ENCODE measurements around the gene BNIP3. TPM values are rescaled to one million over a fixed set of nuclear protein-coding genes. Genes with fewer than 3 reads are reported as not detected.

Gene BNIP3
- total RNA-seq, 1 experiment from 2014 or later: 113 TPM

DNA sequence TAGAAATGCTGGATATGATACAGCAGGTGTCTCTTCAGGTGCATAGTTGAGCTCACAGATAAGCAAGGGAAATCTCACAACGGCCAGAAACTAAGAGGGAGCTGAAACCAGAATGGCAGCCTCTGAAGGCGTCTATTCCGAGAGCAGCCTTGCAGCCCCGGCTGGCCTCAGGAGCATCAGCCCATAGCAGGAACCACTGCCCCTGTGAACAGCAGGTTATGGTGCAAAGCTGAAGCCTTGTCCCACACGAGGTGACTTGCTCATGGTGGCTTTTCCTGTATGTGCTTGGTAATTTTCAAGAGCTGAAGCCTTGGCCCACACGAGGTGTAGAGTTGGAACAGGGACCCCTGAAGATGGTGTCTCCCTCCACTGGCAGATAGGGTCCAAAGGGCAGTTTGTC lies 33.2 kb downstream of the BNIP3 start:
- Mint-ChIP-seq H3K4me3 (no peak overlapping the region), H3K4me1 (no peaks in the 10 kb centered on the region), H3K9me3 (0 out of 2 replicates have a peak, but pooled peaks cover 3% of the 10 kb centered on the region), H3K36me3 (peaks cover 69% of the 10 kb centered on the region), H3K27me3 (ENCODE audit: low read depth) (no peaks in the 10 kb centered on the region), H3K27ac (no peak overlapping the region)
- ChIA-PET CTCF (interaction anchor here (1.6 kb wide), 1 partner anchor 75 kb away, joined by 5 read pairs; no protein-coding TSS in a partner anchor), POLR2A (no interaction called here)
- DNase-seq (ENCODE audit: low spot score) (no peak), ATAC-seq (no peak)
- TF ChIP-seq MXD4 (CRISPR knock-in tag; IDR thresholded peaks at IDR 0.05; ENCODE audit: borderline replicate concordance) (no peak), ZNF423 (CRISPR knock-in tag; IDR thresholded peaks at IDR 0.05) (no peak), GABPB1 (CRISPR knock-in tag; IDR thresholded peaks at IDR 0.05) (no peak), SP1 (CRISPR knock-in tag; conservative IDR thresholded peaks at IDR 0.05) (no peak), RELA (CRISPR knock-in tag; IDR thresholded peaks at IDR 0.05; ENCODE audit: borderline replicate concordance) (no peak), GRHL2 (CRISPR knock-in tag; IDR thresholded peaks at IDR 0.05; ENCODE audit: insufficient replicate concordance, severe bottlenecking) (no peak), TEAD1 (CRISPR knock-in tag; IDR thresholded peaks at IDR 0.05) (no peak), EMX1 (CRISPR knock-in tag; IDR thresholded peaks at IDR 0.05) (no peak), TCF7 (CRISPR knock-in tag; IDR thresholded peaks at IDR 0.05; ENCODE audit: low read depth) (no peak)
- TF ChIP-seq, protein P1, sequence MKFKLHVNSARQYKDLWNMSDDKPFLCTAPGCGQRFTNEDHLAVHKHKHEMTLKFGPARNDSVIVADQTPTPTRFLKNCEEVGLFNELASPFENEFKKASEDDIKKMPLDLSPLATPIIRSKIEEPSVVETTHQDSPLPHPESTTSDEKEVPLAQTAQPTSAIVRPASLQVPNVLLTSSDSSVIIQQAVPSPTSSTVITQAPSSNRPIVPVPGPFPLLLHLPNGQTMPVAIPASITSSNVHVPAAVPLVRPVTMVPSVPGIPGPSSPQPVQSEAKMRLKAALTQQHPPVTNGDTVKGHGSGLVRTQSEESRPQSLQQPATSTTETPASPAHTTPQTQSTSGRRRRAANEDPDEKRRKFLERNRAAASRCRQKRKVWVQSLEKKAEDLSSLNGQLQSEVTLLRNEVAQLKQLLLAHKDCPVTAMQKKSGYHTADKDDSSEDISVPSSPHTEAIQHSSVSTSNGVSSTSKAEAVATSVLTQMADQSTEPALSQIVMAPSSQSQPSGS (CRISPR knock-in tag; IDR thresholded peaks at IDR 0.05; ENCODE audit: borderline replicate concordance, low read depth): no peak
- TF ChIP-seq, protein P2, sequence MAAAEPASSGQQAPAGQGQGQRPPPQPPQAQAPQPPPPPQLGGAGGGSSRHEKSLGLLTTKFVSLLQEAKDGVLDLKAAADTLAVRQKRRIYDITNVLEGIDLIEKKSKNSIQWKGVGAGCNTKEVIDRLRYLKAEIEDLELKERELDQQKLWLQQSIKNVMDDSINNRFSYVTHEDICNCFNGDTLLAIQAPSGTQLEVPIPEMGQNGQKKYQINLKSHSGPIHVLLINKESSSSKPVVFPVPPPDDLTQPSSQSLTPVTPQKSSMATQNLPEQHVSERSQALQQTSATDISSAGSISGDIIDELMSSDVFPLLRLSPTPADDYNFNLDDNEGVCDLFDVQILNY (CRISPR knock-in tag; IDR thresholded peaks at IDR 0.05): no peak
- TF ChIP-seq, protein P3, sequence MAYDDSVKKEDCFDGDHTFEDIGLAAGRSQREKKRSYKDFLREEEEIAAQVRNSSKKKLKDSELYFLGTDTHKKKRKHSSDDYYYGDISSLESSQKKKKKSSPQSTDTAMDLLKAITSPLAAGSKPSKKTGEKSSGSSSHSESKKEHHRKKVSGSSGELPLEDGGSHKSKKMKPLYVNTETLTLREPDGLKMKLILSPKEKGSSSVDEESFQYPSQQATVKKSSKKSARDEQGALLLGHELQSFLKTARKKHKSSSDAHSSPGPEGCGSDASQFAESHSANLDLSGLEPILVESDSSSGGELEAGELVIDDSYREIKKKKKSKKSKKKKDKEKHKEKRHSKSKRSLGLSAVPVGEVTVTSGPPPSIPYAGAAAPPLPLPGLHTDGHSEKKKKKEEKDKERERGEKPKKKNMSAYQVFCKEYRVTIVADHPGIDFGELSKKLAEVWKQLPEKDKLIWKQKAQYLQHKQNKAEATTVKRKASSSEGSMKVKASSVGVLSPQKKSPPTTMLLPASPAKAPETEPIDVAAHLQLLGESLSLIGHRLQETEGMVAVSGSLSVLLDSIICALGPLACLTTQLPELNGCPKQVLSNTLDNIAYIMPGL (CRISPR knock-in tag; IDR thresholded peaks at IDR 0.05): no peak
- TF ChIP-seq, protein P4, sequence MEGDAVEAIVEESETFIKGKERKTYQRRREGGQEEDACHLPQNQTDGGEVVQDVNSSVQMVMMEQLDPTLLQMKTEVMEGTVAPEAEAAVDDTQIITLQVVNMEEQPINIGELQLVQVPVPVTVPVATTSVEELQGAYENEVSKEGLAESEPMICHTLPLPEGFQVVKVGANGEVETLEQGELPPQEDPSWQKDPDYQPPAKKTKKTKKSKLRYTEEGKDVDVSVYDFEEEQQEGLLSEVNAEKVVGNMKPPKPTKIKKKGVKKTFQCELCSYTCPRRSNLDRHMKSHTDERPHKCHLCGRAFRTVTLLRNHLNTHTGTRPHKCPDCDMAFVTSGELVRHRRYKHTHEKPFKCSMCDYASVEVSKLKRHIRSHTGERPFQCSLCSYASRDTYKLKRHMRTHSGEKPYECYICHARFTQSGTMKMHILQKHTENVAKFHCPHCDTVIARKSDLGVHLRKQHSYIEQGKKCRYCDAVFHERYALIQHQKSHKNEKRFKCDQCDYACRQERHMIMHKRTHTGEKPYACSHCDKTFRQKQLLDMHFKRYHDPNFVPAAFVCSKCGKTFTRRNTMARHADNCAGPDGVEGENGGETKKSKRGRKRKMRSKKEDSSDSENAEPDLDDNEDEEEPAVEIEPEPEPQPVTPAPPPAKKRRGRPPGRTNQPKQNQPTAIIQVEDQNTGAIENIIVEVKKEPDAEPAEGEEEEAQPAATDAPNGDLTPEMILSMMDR (IDR thresholded peaks at IDR 0.05): no peak
- TF ChIP-seq, protein P5, sequence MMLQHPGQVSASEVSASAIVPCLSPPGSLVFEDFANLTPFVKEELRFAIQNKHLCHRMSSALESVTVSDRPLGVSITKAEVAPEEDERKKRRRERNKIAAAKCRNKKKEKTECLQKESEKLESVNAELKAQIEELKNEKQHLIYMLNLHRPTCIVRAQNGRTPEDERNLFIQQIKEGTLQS (CRISPR knock-in tag; conservative IDR thresholded peaks at IDR 0.05): no peak

DNA sequence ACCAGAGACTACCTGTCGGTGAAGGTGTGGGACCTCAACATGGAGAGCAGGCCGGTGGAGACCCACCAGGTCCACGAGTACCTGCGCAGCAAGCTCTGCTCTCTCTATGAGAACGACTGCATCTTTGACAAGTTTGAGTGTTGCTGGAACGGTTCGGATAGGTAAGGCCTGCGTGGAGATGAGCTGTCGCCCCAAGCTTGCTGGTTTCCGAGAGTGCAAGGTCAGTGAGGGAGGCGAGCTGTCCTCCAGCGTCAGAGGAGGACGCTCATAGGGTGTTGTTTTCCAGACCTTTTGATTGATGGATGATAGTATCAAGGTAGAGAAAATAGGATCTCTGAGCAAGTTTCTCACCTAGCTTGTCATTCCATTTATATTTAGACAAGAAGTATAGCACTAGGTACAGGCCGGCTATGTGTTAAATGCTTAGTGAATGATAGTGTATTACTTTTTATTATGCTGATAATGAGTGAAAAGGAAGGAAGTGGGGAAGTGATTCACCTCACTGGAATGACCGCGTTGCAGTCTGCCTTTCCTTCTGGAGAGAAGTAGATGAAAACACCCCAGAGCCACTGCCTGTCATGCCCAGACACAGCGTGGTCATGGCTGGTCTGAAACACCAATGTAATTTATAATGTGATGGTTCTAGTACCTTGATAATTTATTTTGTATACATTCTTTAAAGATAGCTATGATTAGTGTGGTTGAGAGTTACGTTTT lies 33.9 kb downstream of the BNIP3 start:
- 0 out of 2 replicates have a peak, but pooled peaks cover 3% of the 10 kb centered on the region for H3K9me3 Mint-ChIP-seq
- H3K4me3 Mint-ChIP-seq: no peak overlapping the region
- peaks cover 69% of the 10 kb centered on the region for H3K36me3 Mint-ChIP-seq
- 0 out of 2 replicates have a peak overlapping the region, but pooled peaks have one; percentile 16 for H3K27ac Mint-ChIP-seq
- CTCF ChIA-PET: interaction anchor here (1.1 to 1.6 kb wide), 2 partner anchors 14 to 75 kb away, joined by 3 to 5 read pairs; no protein-coding TSS in a partner anchor
- no peak for ATAC-seq
- DNase-seq (ENCODE audit: low spot score): no peak
- no peaks in the 10 kb centered on the region for H3K27me3 Mint-ChIP-seq (ENCODE audit: low read depth)
- H3K4me1 Mint-ChIP-seq: no peaks in the 10 kb centered on the region
- POLR2A ChIA-PET: no interaction called here
- TF ChIP-seq SMAD4 (CRISPR knock-in tag; IDR thresholded peaks at IDR 0.05): no peak
- no peak for TF ChIP-seq EMX1 (CRISPR knock-in tag; IDR thresholded peaks at IDR 0.05)
- TF ChIP-seq ZNF232 (CRISPR knock-in tag; IDR thresholded peaks at IDR 0.05): no peak
- TF ChIP-seq NFATC4 (CRISPR knock-in tag; IDR thresholded peaks at IDR 0.05): no peak
- TF ChIP-seq, protein P6, sequence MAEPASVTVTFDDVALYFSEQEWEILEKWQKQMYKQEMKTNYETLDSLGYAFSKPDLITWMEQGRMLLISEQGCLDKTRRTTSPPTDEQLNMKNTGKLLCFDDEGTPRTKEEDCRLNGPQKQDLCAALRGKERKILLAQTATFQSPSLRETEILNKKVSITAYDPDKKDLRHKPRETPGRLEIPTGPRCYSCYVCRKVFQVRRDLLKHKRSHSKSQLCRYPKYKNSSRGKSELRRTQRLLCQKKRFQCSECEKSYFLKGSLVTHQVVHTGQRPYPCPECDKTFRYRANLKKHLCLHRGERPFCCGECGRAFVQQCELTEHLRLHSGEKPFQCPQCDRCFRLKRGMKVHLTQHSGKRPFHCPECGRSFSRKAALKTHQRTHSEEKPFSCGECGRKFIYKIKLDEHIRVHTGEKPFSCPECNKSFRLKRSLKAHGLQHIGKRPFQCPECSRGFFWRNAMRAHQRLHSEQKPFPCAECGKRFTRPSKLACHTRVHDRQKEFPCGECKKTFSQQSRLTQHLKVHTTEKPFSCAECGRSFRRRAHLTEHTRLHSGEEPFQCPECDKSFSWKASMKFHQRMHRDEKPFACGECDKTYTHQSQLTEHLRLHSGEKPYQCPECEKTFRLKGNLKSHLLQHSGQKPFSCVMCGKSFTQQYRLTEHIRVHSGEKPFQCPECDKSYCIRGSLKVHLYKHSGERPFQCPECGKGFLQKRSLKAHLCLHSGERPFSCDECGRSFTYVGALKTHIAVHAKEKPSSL (CRISPR knock-in tag; conservative IDR thresholded peaks at IDR 0.05): no peak
- no peak for TF ChIP-seq TP53 (CRISPR knock-in tag; IDR thresholded peaks at IDR 0.05)
- TF ChIP-seq, protein P7, sequence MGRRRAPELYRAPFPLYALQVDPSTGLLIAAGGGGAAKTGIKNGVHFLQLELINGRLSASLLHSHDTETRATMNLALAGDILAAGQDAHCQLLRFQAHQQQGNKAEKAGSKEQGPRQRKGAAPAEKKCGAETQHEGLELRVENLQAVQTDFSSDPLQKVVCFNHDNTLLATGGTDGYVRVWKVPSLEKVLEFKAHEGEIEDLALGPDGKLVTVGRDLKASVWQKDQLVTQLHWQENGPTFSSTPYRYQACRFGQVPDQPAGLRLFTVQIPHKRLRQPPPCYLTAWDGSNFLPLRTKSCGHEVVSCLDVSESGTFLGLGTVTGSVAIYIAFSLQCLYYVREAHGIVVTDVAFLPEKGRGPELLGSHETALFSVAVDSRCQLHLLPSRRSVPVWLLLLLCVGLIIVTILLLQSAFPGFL (CRISPR knock-in tag; IDR thresholded peaks at IDR 0.05; ENCODE audit: borderline replicate concordance): no peak
- TF ChIP-seq ZNF121 (CRISPR knock-in tag; IDR thresholded peaks at IDR 0.05): no peak
- TF ChIP-seq ATF1 (CRISPR knock-in tag; IDR thresholded peaks at IDR 0.05): no peak

Measured in WTC11 (cell line).